H1 (cell line): ENCODE measurements around the gene GPC6. TPM values are rescaled to one million over a fixed set of nuclear protein-coding genes. Genes with fewer than 3 reads are reported as not detected.

Experiments
- CTCF ChIA-PET: fragments of 300-600 bp; sonication (Branson Sonifier 250); formaldehyde crosslinking; loops from one replicate; lab custom pipeline; 2021; ENCODE audit not compliant: partially characterized antibody; lab: Charles Lee
- POLR2A ChIA-PET: fragments of 300-600 bp; sonication (Branson Sonifier 250); formaldehyde crosslinking; loops from one replicate; lab custom pipeline; 2021; ENCODE audit warnings: inconsistent platforms; ENCODE audit not compliant: partially characterized antibody; lab: Charles Lee
- DNase-seq, 2 experiments: peaks; one replicate each; pipeline versions ENCODE4 v3.0.0 to v3.0.0-alpha.2; 2010 to 2022; ENCODE audit warnings: low spot score in 2 of 2, low read depth in 1 of 2, mixed read lengths in 1 of 2
- FAIRE-seq: peaks from 2 replicates; lab custom pipeline; 2011; peaks lifted over from hg19 to GRCh38; lab: Jason Lieb, UNC
- H2AFZ ChIP-seq: 2 replicates; pipeline ENCODE4 v1.8.1; 2012; ENCODE audit warnings: low read length, inconsistent platforms
- H2AK5ac ChIP-seq: 2 replicates; pipeline ENCODE4 v1.6.1; 2013; ENCODE audit warnings: low read depth, low read length
- H2BK120ac ChIP-seq: replicated peaks from 2 replicates; pipeline ENCODE3; 2013; ENCODE audit warnings: low read depth, low read length, inconsistent platforms
- H2BK12ac ChIP-seq: 2 replicates; pipeline ENCODE4 v1.6.1; 2013; ENCODE audit warnings: low read depth, low read length
- H2BK15ac ChIP-seq: 2 replicates; pipeline ENCODE4 v1.6.1; 2013; ENCODE audit warnings: low read length
- H2BK20ac ChIP-seq: 2 replicates; pipeline ENCODE4 v1.6.1; 2013; ENCODE audit warnings: low read length
- H2BK5ac ChIP-seq: 2 replicates; pipeline ENCODE4 v1.6.1; 2013; ENCODE audit warnings: low read depth, low read length
- H3K14ac ChIP-seq: 2 replicates; pipeline ENCODE4 v1.6.1; 2013; ENCODE audit warnings: inconsistent platforms; ENCODE audit not compliant: insufficient read length
- H3K18ac ChIP-seq: 2 replicates; pipeline ENCODE4 v1.6.1; 2013; ENCODE audit warnings: low read length; ENCODE audit errors: extremely low read depth
- H3K23ac ChIP-seq: 2 replicates; pipeline ENCODE4 v1.6.1; 2013; ENCODE audit warnings: inconsistent platforms; ENCODE audit not compliant: insufficient read length
- H3K23me2 ChIP-seq: 2 replicates; pipeline ENCODE4 v1.6.1; 2013; ENCODE audit warnings: low read depth, low read length
- H3K27ac ChIP-seq: 2 replicates; pipeline ENCODE4 v1.6.1; 2011; ENCODE audit warnings: low read depth, low read length, inconsistent platforms
- H3K27me3 ChIP-seq, 4 experiments: replicated peaks in 1 of 4; 1 replicate in 1 of 4; 2 replicates in 3 of 4; pipeline versions ENCODE4 v1.6.1 to v1.8.1; 2011 to 2013; ENCODE audit warnings: low read length in 3 of 4, mild to moderate bottlenecking in 3 of 4, inconsistent platforms in 2 of 4, mixed read lengths in 2 of 4, moderate library complexity in 1 of 4; ENCODE audit not compliant: control insufficient read depth in 3 of 4, insufficient read depth in 3 of 4; ENCODE audit errors: extremely low read depth in 1 of 4
- H3K36me3 ChIP-seq, 4 experiments: 2 replicates each; pipeline versions ENCODE4 v1.6.1 to v1.8.1; 2011 to 2013; ENCODE audit warnings: mild to moderate bottlenecking in 4 of 4, low read length in 3 of 4, moderate library complexity in 2 of 4, control low read depth in 1 of 4, inconsistent platforms in 1 of 4; ENCODE audit not compliant: insufficient read depth in 4 of 4, control insufficient read depth in 2 of 4
- H3K4ac ChIP-seq: replicated peaks from 2 replicates; pipeline ENCODE3; 2013; ENCODE audit warnings: low read length, low read depth, mixed read lengths, inconsistent platforms; ENCODE audit not compliant: insufficient read length
- H3K4me1 ChIP-seq, 4 experiments: replicated peaks in 1 of 4; 1 replicate in 1 of 4; 2 replicates in 3 of 4; pipeline versions ENCODE4 v1.6.1 to v1.8.1; 2011 to 2013; ENCODE audit warnings: low read length in 3 of 4, inconsistent platforms in 2 of 4, mixed read lengths in 1 of 4; ENCODE audit not compliant: insufficient read depth in 4 of 4, control insufficient read depth in 3 of 4
- H3K4me2 ChIP-seq, 2 experiments: 2 replicates each; pipeline versions ENCODE4 v1.6.1 to v1.8.1; 2011 to 2013; ENCODE audit warnings: low read depth in 2 of 2, low read length in 2 of 2, control low read depth in 1 of 2, inconsistent platforms in 1 of 2, mild to moderate bottlenecking in 1 of 2; ENCODE audit not compliant: insufficient read depth in 1 of 2
- H3K4me3 ChIP-seq, 4 experiments: fragments of 200-600, 300-600 bp in 1 of 4; sonication (generic), shearing (Covaris generic), sonication (Bioruptor Twin) in 1 of 4; 2 replicates each; pipeline versions ENCODE4 v1.5.1 to v1.8.1; 2011 to 2016; ENCODE audit warnings: low read length in 4 of 4, low read depth in 3 of 4, control low read depth in 2 of 4, inconsistent platforms in 2 of 4, mild to moderate bottlenecking in 2 of 4, mixed read lengths in 1 of 4, moderate library complexity in 1 of 4; ENCODE audit not compliant: insufficient read depth in 2 of 4; ENCODE audit errors: extremely low read depth in 1 of 4
- H3K56ac ChIP-seq: replicated peaks from 2 replicates; pipeline ENCODE3; 2013; ENCODE audit warnings: low read depth, mild to moderate bottlenecking, mixed read lengths, low read length, inconsistent platforms; ENCODE audit not compliant: insufficient read length
- H3K79me1 ChIP-seq: 2 replicates; pipeline ENCODE4 v1.6.1; 2013; ENCODE audit warnings: low read depth, low read length, control low read depth
- H3K79me2 ChIP-seq, 2 experiments: 2 replicates each; pipeline versions ENCODE4 v1.6.1 to v1.8.1; 2012 to 2013; ENCODE audit warnings: low read length in 2 of 2, mild to moderate bottlenecking in 2 of 2, inconsistent platforms in 1 of 2; ENCODE audit not compliant: insufficient read depth in 2 of 2, control insufficient read depth in 1 of 2
- H3K9ac ChIP-seq, 4 experiments: replicated peaks in 1 of 4; 1 replicate in 1 of 4; 2 replicates in 3 of 4; pipeline versions ENCODE4 v1.6.1 to v1.8.1; 2011 to 2013; ENCODE audit warnings: low read depth in 3 of 4, low read length in 3 of 4, control low read depth in 2 of 4, mild to moderate bottlenecking in 2 of 4, moderate library complexity in 2 of 4, inconsistent platforms in 1 of 4; ENCODE audit errors: extremely low read depth in 1 of 4
- H3K9me3 ChIP-seq, 2 experiments: 2 replicates each; pipeline versions ENCODE4 v1.6.1 to v1.8.1; 2012 to 2013; ENCODE audit warnings: mild to moderate bottlenecking in 2 of 2, moderate library complexity in 2 of 2, control low read depth in 1 of 2, inconsistent platforms in 1 of 2, low read depth in 1 of 2, low read length in 1 of 2, mixed read lengths in 1 of 2; ENCODE audit not compliant: insufficient read depth in 2 of 2
- H4K20me1 ChIP-seq, 2 experiments: replicated peaks in 1 of 2; 2 replicates each; pipeline versions ENCODE3 to v1.8.1; 2011 to 2013; ENCODE audit warnings: inconsistent platforms in 2 of 2, low read length in 2 of 2, mild to moderate bottlenecking in 1 of 2; ENCODE audit not compliant: insufficient read depth in 2 of 2, control insufficient read depth in 1 of 2
- H4K5ac ChIP-seq: 2 replicates; pipeline ENCODE4 v1.6.1; 2013; ENCODE audit warnings: low read length, low read depth, mixed read lengths, inconsistent platforms; ENCODE audit not compliant: insufficient read length
- H4K8ac ChIP-seq: 2 replicates; pipeline ENCODE4 v1.8.0; 2013; ENCODE audit warnings: mild to moderate bottlenecking, moderate library complexity, low read length, inconsistent platforms; ENCODE audit not compliant: insufficient read depth; ENCODE audit errors: extremely low read depth
- H4K91ac ChIP-seq: replicated peaks from 2 replicates; pipeline ENCODE3; 2013; ENCODE audit warnings: low read length, mixed read lengths, inconsistent platforms; ENCODE audit not compliant: insufficient read length
- ATF2 ChIP-seq: IDR thresholded peaks from 2 replicates; pipeline ENCODE4 v1.6.1; 2012; ENCODE audit warnings: low read length, inconsistent platforms
- ATF3 ChIP-seq: IDR thresholded peaks from 2 replicates; pipeline ENCODE4 v1.6.1; 2011; ENCODE audit warnings: low read depth, mild to moderate bottlenecking, low read length; ENCODE audit not compliant: insufficient read depth
- BRCA1 ChIP-seq: IDR thresholded peaks from 2 replicates; pipeline ENCODE4 v1.6.1; 2012; ENCODE audit warnings: low read depth, low read length, improper control_type of control experiment
- CBX5 ChIP-seq: fragments of 300-800, 300-1000 bp; sonication (generic); IDR thresholded peaks from 2 replicates; pipeline ENCODE4 v1.7.1; 2016; ENCODE audit warnings: antibody characterized with exemption, low read length, low read depth
- CBX8 ChIP-seq: fragments of 300-800, 300-1000 bp; sonication (generic); IDR thresholded peaks from 2 replicates; pipeline ENCODE4 v1.7.1; 2016; ENCODE audit warnings: low read depth, low read length, borderline replicate concordance
- CHD2 ChIP-seq: IDR thresholded peaks from 2 replicates; pipeline ENCODE4 v1.6.1; 2012; ENCODE audit warnings: low read length, improper control_type of control experiment
- EGR1 ChIP-seq: IDR thresholded peaks from 2 replicates; pipeline ENCODE4 v1.6.1; 2011; ENCODE audit warnings: low read depth, low read length, borderline replicate concordance
- GTF2F1 ChIP-seq: IDR thresholded peaks from 2 replicates; pipeline ENCODE4 v1.6.1; 2012; ENCODE audit warnings: low read depth, low read length, improper control_type of control experiment, borderline replicate concordance
- RBBP5 ChIP-seq: IDR thresholded peaks from 2 replicates; pipeline ENCODE4 v1.7.1; 2012; ENCODE audit warnings: low read depth, mild to moderate bottlenecking, inconsistent platforms, low read length, moderate library complexity, borderline replicate concordance
- SIN3A ChIP-seq, 2 experiments: IDR thresholded peaks in 1 of 2; conservative IDR thresholded peaks in 1 of 2; 2 replicates each; pipeline ENCODE4 v1.6.1; 2011 to 2012; ENCODE audit warnings: low read length in 2 of 2, improper control_type of control experiment in 1 of 2, low read depth in 1 of 2, mild to moderate bottlenecking in 1 of 2
- SP4 ChIP-seq: IDR thresholded peaks from 2 replicates; pipeline ENCODE4 v1.6.1; 2012; ENCODE audit warnings: low read length, inconsistent platforms
- TBP ChIP-seq: IDR thresholded peaks from 2 replicates; pipeline ENCODE4 v1.6.1; 2011; ENCODE audit warnings: low read depth, low read length, improper control_type of control experiment
- TCF12 ChIP-seq: IDR thresholded peaks from 2 replicates; pipeline ENCODE4 v1.6.1; 2011; ENCODE audit warnings: low read depth, mild to moderate bottlenecking, low read length
- WGBS, 2 experiments: shearing (Covaris generic) in 1 of 2; methylation state at CpG; one replicate each; pipeline versions ENCODE4 v1.1.6 to v1.1.7; 2013 to 2015; ENCODE audit warnings: low lambda C conversion rate in 2 of 2, mixed read lengths in 2 of 2, inconsistent platforms in 1 of 2, low coverage in 1 of 2, missing lambda C conversion rate in 1 of 2; ENCODE audit not compliant: insufficient replicate concordance in 2 of 2, insufficient coverage in 1 of 2, insufficient read length in 1 of 2; ENCODE audit errors: extremely low coverage in 1 of 2, missing lambda C conversion rate in 1 of 2; 5-methylcytosine and 5-hydroxymethylcytosine counted together
- polyA plus RNA-seq, 7 experiments: library from polyadenylated mRNA; depleted of rRNA in 3 of 7; stranded (reverse) in 5 of 7; unstranded in 2 of 7; fragments of >200 nt in 5 of 7; fragments of 200-250 nt in 2 of 7; gene quantifications; 1 replicate in 5 of 7; 2 replicates in 1 of 7; 4 replicates in 1 of 7; pipeline versions ENCODE4 v1.2.1 to v1.2.3, GENCODE V29; 2011 to 2013; ENCODE audit warnings: missing spikeins in 2 of 7, mixed read lengths in 2 of 7
- total RNA-seq: library from RNA; stranded (reverse); fragmentation: NEBNext Ultra II Directional; extraction: Animal tissue kit (Norgen Biotek cat#: 25700); gene quantifications from 2 replicates; pipeline ENCODE4 v1.2.1, GENCODE V29; 2021

Gene GPC6
- total and polyA plus RNA-seq, 2 of the 8 experiments (the other 6 are each of a cell fraction or from before 2014, with no cell fraction given) = 5.4 to 12.0 TPM

GRCh38 chr13:93867481-93867880, 640.9 kb downstream of the GPC6 start:
- no peak for DNase-seq
- Histone ChIP-seq H4K5ac (no peak overlapping the region), H4K20me1 (no peaks in the 10 kb centered on the region), H3K79me2 (no peaks in the 10 kb centered on the region), H3K4me3 (no peak overlapping the region), H4K91ac (no peak overlapping the region), H4K8ac (no peak overlapping the region), H2AK5ac (no peak overlapping the region), H2BK120ac (no peak overlapping the region), H3K4ac (no peak overlapping the region), H3K18ac (no peak overlapping the region), H3K23ac (no peak overlapping the region), H2BK20ac (no peak overlapping the region), H3K27ac (no peak overlapping the region), H3K79me1 (no peaks in the 10 kb centered on the region), H3K36me3 (no peaks in the 10 kb centered on the region), H3K14ac (no peak overlapping the region), H3K56ac (no peak overlapping the region), H3K23me2 (no peaks in the 10 kb centered on the region), H3K9me3 (no peaks in the 10 kb centered on the region), H2BK12ac (no peak overlapping the region), H2BK5ac (no peak overlapping the region), H3K4me1 (no peaks in the 10 kb centered on the region), H3K27me3 (no peaks in the 10 kb centered on the region), H2AFZ (no peak overlapping the region), H2BK15ac (no peak overlapping the region), H3K9ac (no peak overlapping the region), H3K4me2 (no peak overlapping the region)
- 92% methylated on average over 3 of the region's 3 CpGs; no CpG with 5 or more reads in 1 of the 2 experiments for WGBS, 2 experiments
- no peak for FAIRE-seq
- POLR2A ChIA-PET = no interaction called here
- CTCF ChIA-PET = interaction anchor here (0.8 to 1.0 kb wide), 2 partner anchors 901 to 1402 kb away, joined by 3 read pairs; no protein-coding TSS in a partner anchor
- TF ChIP-seq CHD2 = no peak
- TF ChIP-seq GTF2F1 = no peak
- TF ChIP-seq CBX5 = no peak
- no peak for TF ChIP-seq ATF2
- TF ChIP-seq TBP = no peak
- TF ChIP-seq BRCA1 = no peak
- TF ChIP-seq SIN3A (conservative IDR thresholded peaks at IDR 0.05 in 1 of 2, IDR thresholded peaks at IDR 0.05 in 1 of 2; ENCODE audit: low read depth in 1 of 2, low read length in 2 of 2) = no peak
- TF ChIP-seq CBX8 = no peak
- TF ChIP-seq RBBP5 = no peak
- TF ChIP-seq SP4 = no peak
- no peak for TF ChIP-seq ATF3
- TF ChIP-seq EGR1 = no peak
- TF ChIP-seq TCF12 = no peak
